NB4 (cell line): ENCODE measurements around the gene CCDC154.

Experiments
- DNase-seq: peaks from one replicate; pipeline ENCODE4 v3.0.0; 2010; ENCODE audit warnings: low read depth
- H3K4me3 ChIP-seq: one replicate; pipeline ENCODE4 v1.5.1; 2011; ENCODE audit warnings: mild to moderate bottlenecking, low read depth, low read length, moderate library complexity
- MYC ChIP-seq: IDR thresholded peaks from 2 replicates; pipeline ENCODE4 v1.6.1; 2011; ENCODE audit warnings: low read depth, low read length
- POLR2A ChIP-seq: IDR thresholded peaks from 2 replicates; pipeline ENCODE4 v1.6.1; 2011; ENCODE audit warnings: mild to moderate bottlenecking; ENCODE audit not compliant: insufficient read length; ENCODE audit errors: extremely low read depth
- TF ChIP-seq, protein P1 (sequence below): IDR thresholded peaks from one replicate; pipeline ENCODE4 v1.5.1; 2012; ENCODE audit warnings: low read depth, low read length
- TF ChIP-seq, protein P2 (sequence below): IDR thresholded peaks from 2 replicates; pipeline ENCODE4 v1.6.1; 2011; ENCODE audit warnings: low read depth, low read length

The CCDC154 gene

DNA sequence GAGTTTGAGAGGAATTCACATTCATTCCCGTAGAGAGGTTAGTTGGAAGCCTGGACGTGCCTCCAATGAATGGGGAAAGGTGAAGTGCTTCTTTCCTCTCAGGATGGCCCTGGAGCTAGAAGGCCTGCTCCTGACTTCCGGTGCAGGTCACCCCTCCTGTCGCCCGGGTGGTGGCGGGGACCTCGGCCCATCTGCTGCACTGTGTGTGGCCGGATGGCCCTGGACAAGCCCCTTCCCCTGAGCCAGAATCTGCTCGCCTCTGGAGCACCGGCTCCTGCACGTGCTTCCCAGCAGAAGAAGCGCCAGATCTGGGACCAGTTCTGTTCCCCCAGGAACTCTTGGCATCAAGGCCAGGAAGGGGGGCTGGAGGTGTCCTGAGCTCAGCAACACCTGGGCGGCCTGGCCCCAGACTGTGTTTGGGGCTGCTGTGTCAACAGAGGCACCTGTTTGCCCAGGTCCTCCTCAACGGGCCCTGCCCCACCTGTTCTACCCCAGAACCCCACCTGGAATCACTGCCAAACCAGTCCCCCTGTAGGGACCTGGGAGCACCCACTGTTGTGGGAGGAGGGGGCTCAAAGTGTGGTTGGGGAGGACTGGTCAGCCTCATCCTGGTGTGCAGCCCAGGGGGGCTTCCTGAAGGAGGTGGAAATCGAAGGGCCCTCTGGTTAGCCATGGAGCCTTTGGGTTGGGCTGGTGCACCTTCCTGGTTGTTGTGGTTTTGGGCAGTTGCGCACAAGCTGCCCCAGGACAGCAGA lies 18.6 kb downstream of the CCDC154 start:
- DNase-seq: no peak
- TF ChIP-seq, protein P1, sequence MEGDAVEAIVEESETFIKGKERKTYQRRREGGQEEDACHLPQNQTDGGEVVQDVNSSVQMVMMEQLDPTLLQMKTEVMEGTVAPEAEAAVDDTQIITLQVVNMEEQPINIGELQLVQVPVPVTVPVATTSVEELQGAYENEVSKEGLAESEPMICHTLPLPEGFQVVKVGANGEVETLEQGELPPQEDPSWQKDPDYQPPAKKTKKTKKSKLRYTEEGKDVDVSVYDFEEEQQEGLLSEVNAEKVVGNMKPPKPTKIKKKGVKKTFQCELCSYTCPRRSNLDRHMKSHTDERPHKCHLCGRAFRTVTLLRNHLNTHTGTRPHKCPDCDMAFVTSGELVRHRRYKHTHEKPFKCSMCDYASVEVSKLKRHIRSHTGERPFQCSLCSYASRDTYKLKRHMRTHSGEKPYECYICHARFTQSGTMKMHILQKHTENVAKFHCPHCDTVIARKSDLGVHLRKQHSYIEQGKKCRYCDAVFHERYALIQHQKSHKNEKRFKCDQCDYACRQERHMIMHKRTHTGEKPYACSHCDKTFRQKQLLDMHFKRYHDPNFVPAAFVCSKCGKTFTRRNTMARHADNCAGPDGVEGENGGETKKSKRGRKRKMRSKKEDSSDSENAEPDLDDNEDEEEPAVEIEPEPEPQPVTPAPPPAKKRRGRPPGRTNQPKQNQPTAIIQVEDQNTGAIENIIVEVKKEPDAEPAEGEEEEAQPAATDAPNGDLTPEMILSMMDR: no peak
- TF ChIP-seq MYC: no peak
- TF ChIP-seq POLR2A: no peak
- TF ChIP-seq, protein P2, sequence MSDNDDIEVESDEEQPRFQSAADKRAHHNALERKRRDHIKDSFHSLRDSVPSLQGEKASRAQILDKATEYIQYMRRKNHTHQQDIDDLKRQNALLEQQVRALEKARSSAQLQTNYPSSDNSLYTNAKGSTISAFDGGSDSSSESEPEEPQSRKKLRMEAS: no peak
- no peak overlapping the region for H3K4me3 ChIP-seq

- H3K4me3 ChIP-seq: no peak overlapping the region
- TF ChIP-seq, protein P2: no peak
- TF ChIP-seq MYC (no peak), POLR2A (no peak)
- TF ChIP-seq, protein P1: no peak
- no peak for DNase-seq
These were observed 20.3 kb downstream of the CCDC154 start for GRCh38 chr16:1424028-1424427.

GRCh38 chr16:1422076-1422475 lies 22.3 kb downstream of the CCDC154 start:
- TF ChIP-seq, protein P1: no peak
- no peak for DNase-seq
- no peak overlapping the region for H3K4me3 ChIP-seq

GRCh38 chr16:1420111-1420539 lies 24.2 kb downstream of the CCDC154 start:
- TF ChIP-seq, protein P1: no peak
- TF ChIP-seq, protein P2: no peak
- no peak for TF ChIP-seq POLR2A
- TF ChIP-seq MYC: no peak
- peak; percentile 20 for DNase-seq

GRCh38 chr16:1416521-1416941 lies 27.8 kb downstream of the CCDC154 start:
- TF ChIP-seq, protein P1: no peak
- TF ChIP-seq, protein P2: no peak
- no peak for TF ChIP-seq MYC
- no peak for TF ChIP-seq POLR2A
- H3K4me3 ChIP-seq: no peak overlapping the region
- no peak for DNase-seq

More at GRCh38 chr16:1420111-1420539, 24.2 kb downstream of the CCDC154 start:
- H3K4me3 ChIP-seq: peak overlapping the region; percentile 92

- peak within 1 kb of the TSS; percentile 52 for H3K4me3 ChIP-seq
- TF ChIP-seq, protein P2: no peak
- no peak for TF ChIP-seq POLR2A
- TF ChIP-seq, protein P1: no peak
- TF ChIP-seq MYC: no peak
- DNase-seq: peak; percentile 64
These were observed 29.7 kb downstream of the CCDC154 start, which contains the start of gene UNKL for GRCh38 chr16:1414532-1415260. Gene UNKL (minus strand): TSS chr16:1414704. CDS start chr16:1414691, 13 bp downstream.
